Measurements from ENCODE around the gene SPEN. TPM values are rescaled to one million over a fixed set of nuclear protein-coding genes. Genes with fewer than 3 reads are reported as not detected.

Gene SPEN
- total and polyA plus RNA-seq, 2 of the 13 experiments (the other 11 are each of a cell fraction or from before 2014, with no cell fraction given), result 4.8 to 14.0 TPM

DNA sequence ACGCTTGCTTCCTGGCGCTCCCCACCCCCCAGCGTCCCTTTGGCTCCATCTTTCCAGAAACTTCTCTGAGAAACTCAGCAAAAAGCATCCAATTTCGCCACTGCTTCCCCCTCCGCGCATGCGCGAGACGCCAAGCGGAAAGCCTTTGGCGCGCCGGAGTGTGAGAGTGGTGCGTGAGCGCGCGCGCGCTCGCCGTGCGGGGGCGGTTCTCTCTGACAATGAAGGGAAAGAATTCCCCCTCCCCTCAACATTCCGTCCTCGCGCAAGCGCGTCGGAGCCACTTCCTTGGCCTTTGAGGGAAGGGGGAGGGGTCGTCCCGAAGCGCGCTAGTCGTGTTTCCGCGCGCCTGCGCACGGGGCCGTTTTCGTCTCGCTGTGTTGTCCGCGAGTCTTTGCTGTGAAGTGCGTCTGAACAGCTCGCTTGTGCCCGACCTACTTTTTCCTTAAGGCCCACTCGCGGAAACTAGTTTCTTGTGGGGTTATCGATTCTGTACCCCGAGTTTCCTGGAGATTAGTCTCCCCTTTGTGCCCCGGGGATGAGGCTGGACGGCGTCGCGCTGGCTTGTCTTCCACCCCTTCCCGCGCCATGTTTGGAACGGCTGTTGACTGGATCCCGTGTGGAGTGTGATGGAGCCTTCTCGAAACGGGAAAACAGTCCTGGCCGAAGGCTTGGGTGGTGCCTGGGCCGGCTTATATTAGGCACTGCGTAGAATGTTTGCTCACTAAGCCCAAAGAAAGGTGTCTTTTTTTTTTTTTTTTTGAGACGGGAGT is 11.6 kb upstream of the SPEN start (continued):
- TF ChIP-seq TAF1 (CRISPR knock-in tag; IDR thresholded peaks at IDR 0.05), result peak; percentile 74
- TF ChIP-seq U2AF1 (optimal IDR thresholded peaks at IDR 0.05; ENCODE audit: low read depth, low read length), result no peak
- TF ChIP-seq, protein P1, sequence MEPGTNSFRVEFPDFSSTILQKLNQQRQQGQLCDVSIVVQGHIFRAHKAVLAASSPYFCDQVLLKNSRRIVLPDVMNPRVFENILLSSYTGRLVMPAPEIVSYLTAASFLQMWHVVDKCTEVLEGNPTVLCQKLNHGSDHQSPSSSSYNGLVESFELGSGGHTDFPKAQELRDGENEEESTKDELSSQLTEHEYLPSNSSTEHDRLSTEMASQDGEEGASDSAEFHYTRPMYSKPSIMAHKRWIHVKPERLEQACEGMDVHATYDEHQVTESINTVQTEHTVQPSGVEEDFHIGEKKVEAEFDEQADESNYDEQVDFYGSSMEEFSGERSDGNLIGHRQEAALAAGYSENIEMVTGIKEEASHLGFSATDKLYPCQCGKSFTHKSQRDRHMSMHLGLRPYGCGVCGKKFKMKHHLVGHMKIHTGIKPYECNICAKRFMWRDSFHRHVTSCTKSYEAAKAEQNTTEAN (CRISPR knock-in tag; conservative IDR thresholded peaks at IDR 0.05), result 0 out of 2 replicates have a peak, but pooled peaks have one; percentile 34
- TF ChIP-seq SMYD3 (CRISPR knock-in tag; IDR thresholded peaks at IDR 0.05), result peak; percentile 56; the same call in 1 of the 2 replicates
- TF ChIP-seq TCF7L2 (IDR thresholded peaks at IDR 0.05; ENCODE audit: low read depth, low read length), result no peak
- TF ChIP-seq FOXC1 (CRISPR knock-in tag; IDR thresholded peaks at IDR 0.05; ENCODE audit: borderline replicate concordance), result peak; percentile 71; the same call in 1 of the 2 replicates
- TF ChIP-seq MAFK (conservative IDR thresholded peaks at IDR 0.05 in 1 of 2, IDR thresholded peaks at IDR 0.05 in 1 of 2; ENCODE audit: low read length in 2 of 2), result no peak; a peak in 2 of 4 replicates
- TF ChIP-seq CENPT (CRISPR knock-in tag; IDR thresholded peaks at IDR 0.05; ENCODE audit: low read depth), result no peak; the same call in 1 of the 2 replicates
- TF ChIP-seq, protein P2, sequence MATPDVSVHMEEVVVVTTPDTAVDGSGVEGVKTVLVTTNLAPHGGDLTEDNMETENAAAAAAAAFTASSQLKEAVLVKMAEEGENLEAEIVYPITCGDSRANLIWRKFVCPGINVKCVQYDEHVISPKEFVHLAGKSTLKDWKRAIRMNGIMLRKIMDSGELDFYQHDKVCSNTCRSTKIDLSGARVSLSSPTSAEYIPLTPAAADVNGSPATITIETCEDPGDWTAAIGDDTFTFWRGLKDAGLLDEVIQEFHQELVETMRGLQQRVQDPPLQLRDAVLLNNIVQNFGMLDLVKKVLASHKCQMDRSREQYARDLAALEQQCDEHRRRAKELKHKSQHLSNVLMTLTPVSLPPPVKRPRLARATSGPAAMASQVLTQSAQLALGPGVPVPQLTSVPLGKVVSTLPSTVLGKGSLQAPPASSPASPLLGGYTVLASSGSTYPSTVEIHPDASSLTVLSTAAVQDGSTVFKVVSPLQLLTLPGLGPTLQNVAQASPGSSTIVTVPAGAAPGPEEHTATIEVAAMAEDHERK (CRISPR knock-in tag; IDR thresholded peaks at IDR 0.05; ENCODE audit: low read depth), result peak; percentile 74
- TF ChIP-seq, protein P3, sequence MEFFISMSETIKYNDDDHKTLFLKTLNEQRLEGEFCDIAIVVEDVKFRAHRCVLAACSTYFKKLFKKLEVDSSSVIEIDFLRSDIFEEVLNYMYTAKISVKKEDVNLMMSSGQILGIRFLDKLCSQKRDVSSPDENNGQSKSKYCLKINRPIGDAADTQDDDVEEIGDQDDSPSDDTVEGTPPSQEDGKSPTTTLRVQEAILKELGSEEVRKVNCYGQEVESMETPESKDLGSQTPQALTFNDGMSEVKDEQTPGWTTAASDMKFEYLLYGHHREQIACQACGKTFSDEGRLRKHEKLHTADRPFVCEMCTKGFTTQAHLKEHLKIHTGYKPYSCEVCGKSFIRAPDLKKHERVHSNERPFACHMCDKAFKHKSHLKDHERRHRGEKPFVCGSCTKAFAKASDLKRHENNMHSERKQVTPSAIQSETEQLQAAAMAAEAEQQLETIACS (CRISPR knock-in tag; IDR thresholded peaks at IDR 0.05), result peak; percentile 97
- TF ChIP-seq, protein P4, sequence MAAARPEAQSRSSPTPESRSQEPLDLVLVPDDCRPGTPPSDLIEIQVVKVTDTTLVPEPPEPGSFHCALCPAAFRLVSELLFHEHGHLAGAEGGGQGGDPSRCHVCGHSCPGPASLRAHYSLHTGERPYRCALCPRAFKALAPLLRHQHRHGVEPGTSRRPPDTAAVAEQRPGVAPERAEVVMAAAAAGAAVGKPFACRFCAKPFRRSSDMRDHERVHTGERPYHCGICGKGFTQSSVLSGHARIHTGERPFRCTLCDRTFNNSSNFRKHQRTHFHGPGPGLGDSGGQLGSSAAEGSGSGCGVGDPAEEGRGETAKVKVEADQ (CRISPR knock-in tag; IDR thresholded peaks at IDR 0.05; ENCODE audit: borderline replicate concordance), result peak; percentile 66; the same call in 1 of the 2 replicates
- no peak for TF ChIP-seq ZNF460 (CRISPR knock-in tag; IDR thresholded peaks at IDR 0.05; ENCODE audit: borderline replicate concordance)
- TF ChIP-seq REPIN1 (CRISPR knock-in tag; IDR thresholded peaks at IDR 0.05; ENCODE audit: borderline replicate concordance, low read depth), result peak; percentile 78
- peak; percentile 80; the same call in 1 of the 2 replicates for TF ChIP-seq HES4 (CRISPR knock-in tag; IDR thresholded peaks at IDR 0.05; ENCODE audit: borderline replicate concordance)
- TF ChIP-seq, protein P5, sequence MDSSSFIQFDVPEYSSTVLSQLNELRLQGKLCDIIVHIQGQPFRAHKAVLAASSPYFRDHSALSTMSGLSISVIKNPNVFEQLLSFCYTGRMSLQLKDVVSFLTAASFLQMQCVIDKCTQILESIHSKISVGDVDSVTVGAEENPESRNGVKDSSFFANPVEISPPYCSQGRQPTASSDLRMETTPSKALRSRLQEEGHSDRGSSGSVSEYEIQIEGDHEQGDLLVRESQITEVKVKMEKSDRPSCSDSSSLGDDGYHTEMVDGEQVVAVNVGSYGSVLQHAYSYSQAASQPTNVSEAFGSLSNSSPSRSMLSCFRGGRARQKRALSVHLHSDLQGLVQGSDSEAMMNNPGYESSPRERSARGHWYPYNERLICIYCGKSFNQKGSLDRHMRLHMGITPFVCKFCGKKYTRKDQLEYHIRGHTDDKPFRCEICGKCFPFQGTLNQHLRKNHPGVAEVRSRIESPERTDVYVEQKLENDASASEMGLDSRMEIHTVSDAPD (CRISPR knock-in tag; IDR thresholded peaks at IDR 0.05), result peak; percentile 41; the same call in 1 of the 2 replicates
- TF ChIP-seq MIER3 (CRISPR knock-in tag; IDR thresholded peaks at IDR 0.05; ENCODE audit: borderline replicate concordance), result peak; percentile 53
- peak; percentile 95 for TF ChIP-seq MAZ (IDR thresholded peaks at IDR 0.05; ENCODE audit: borderline replicate concordance, low read depth, low read length)
- TF ChIP-seq MAZ (CRISPR knock-in tag; IDR thresholded peaks at IDR 0.05; ENCODE audit: low read depth), result peak; percentile 93
- peak; percentile 47 for TF ChIP-seq ZMYM4 (CRISPR knock-in tag; IDR thresholded peaks at IDR 0.05)
- TF ChIP-seq MIER2 (CRISPR knock-in tag; IDR thresholded peaks at IDR 0.05), result no peak
